Uterus (tissue), 4 donors: ENCODE results near the gene EMP2. TPM values are rescaled to one million over a fixed set of nuclear protein-coding genes. Genes with fewer than 3 reads are reported as not detected.

ENCODE experiments used
- DNase-seq, 2 donors: peaks; one replicate each; pipeline ENCODE4 v3.0.0-alpha.2; 2019 to 2020
- H3K27ac ChIP-seq, 2 donors: fragments of 200-600 bp; sonication (generic); 1 replicate in 1 of 2; 2 replicates in 1 of 2; pipeline ENCODE4 v1.5.1; 2016 to 2018
- H3K27me3 ChIP-seq, 2 donors: fragments of 200-600 bp; sonication (generic); one replicate each; pipeline ENCODE4 v1.5.1; 2018 to 2019; ENCODE audit warnings: control low read depth in 1 of 2
- H3K36me3 ChIP-seq, 2 donors: fragments of 200-600 bp; sonication (generic); one replicate each; pipeline ENCODE4 v1.5.1; 2019; ENCODE audit warnings: control low read depth in 1 of 2
- H3K4me1 ChIP-seq, 2 donors: fragments of 200-600 bp; sonication (generic); one replicate each; pipeline ENCODE4 v1.5.1; 2018 to 2019; ENCODE audit warnings: control low read depth in 1 of 2
- H3K4me3 ChIP-seq, 2 donors: fragments of 200-600 bp; sonication (generic); 1 replicate in 1 of 2; 2 replicates in 1 of 2; pipeline ENCODE4 v1.5.1; 2018 to 2019; ENCODE audit warnings: mild to moderate bottlenecking in 1 of 2
- H3K9me3 ChIP-seq, 2 donors: fragments of 200-600 bp; sonication (generic); one replicate each; pipeline ENCODE4 v1.5.1; 2019; ENCODE audit warnings: control low read depth in 1 of 2
- POLR2A ChIP-seq, 2 donors: fragments of 450-650 bp; IDR thresholded peaks; one replicate each; pipeline ENCODE4 v1.6.1; 2016; ENCODE audit warnings: antibody characterized with exemption in 2 of 2, mild to moderate bottlenecking in 1 of 2, moderate library complexity in 1 of 2
- intact Hi-C: fragments of 100-400 bp; cut with DNase I; formaldehyde crosslinking; loops from one replicate; pipeline ENCODE4 v1.15.1; 2023; ENCODE audit warnings: low total_unique reads
- total RNA-seq, 4 donors: library from RNA; depleted of rRNA in 3 of 4; stranded (reverse); fragments of >200 nt in 3 of 4; gene quantifications; one replicate each; pipeline versions ENCODE4 v1.1.0 to v1.2.4, GENCODE V29; 2014 to 2023
- TF ChIP-seq, protein P1 (sequence below), 4 experiments: fragments of 200-600 bp in 2 of 4; fragments of 450-650 bp in 2 of 4; sonication (generic) in 2 of 4; IDR thresholded peaks; one replicate each; pipeline ENCODE4 v1.5.1; 2016 to 2019; ENCODE audit warnings: antibody characterized with exemption in 4 of 4, mild to moderate bottlenecking in 2 of 4, moderate library complexity in 1 of 4
- donor health status: DM: yes; HTN: yes; CAD: no.

Gene EMP2
- total RNA-seq, 4 donors from 2014 or later = 16.4 to 88.3 (median 32.1) TPM

- H3K9me3 ChIP-seq = no peaks in the 10 kb centered on the region
- H3K27ac ChIP-seq = peak overlapping the region; percentile 86 to 97
- intact Hi-C loops = no loop called here
- TF ChIP-seq, protein P1, sequence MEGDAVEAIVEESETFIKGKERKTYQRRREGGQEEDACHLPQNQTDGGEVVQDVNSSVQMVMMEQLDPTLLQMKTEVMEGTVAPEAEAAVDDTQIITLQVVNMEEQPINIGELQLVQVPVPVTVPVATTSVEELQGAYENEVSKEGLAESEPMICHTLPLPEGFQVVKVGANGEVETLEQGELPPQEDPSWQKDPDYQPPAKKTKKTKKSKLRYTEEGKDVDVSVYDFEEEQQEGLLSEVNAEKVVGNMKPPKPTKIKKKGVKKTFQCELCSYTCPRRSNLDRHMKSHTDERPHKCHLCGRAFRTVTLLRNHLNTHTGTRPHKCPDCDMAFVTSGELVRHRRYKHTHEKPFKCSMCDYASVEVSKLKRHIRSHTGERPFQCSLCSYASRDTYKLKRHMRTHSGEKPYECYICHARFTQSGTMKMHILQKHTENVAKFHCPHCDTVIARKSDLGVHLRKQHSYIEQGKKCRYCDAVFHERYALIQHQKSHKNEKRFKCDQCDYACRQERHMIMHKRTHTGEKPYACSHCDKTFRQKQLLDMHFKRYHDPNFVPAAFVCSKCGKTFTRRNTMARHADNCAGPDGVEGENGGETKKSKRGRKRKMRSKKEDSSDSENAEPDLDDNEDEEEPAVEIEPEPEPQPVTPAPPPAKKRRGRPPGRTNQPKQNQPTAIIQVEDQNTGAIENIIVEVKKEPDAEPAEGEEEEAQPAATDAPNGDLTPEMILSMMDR (IDR thresholded peaks at IDR 0.05) = no peak
- no peaks in the 10 kb centered on the region for H3K27me3 ChIP-seq
- peaks cover 0 to 13% of the 10 kb centered on the region in 2 donors for H3K4me1 ChIP-seq
- DNase-seq = no peak
- no peak overlapping the region for H3K4me3 ChIP-seq
- no peaks in the 10 kb centered on the region for H3K36me3 ChIP-seq
These were observed 1.1 kb upstream of the EMP2 start for GRCh38 chr16:10581507-10581906.

DNA sequence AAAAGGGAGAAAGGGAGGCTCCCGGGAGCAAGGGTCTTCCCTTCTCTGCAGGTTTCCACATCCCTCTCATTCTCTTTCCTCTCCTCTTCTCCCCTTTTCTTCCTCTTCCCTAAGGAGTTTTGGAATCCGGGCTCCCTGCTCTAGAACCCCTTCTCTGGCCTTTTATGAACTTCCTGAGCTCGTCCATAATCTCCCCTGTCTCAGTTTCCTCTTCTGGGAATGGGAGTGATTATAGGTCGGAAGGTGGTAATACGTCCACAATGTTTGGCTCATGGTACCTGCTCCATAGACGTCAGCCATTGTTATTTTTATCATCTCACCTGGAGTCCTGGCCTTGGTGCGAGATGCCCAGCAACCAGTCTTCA, 467 bp upstream of the EMP2 start:
- Histone ChIP-seq H3K36me3 (no peaks in the 10 kb centered on the region), H3K9me3 (no peaks in the 10 kb centered on the region), H3K4me3 (peak overlapping the region; percentile 74 to 97), H3K27ac (peak overlapping the region; percentile 86 to 97), H3K4me1 (peaks cover 0 to 13% of the 10 kb centered on the region in 2 donors), H3K27me3 (no peaks in the 10 kb centered on the region)
- TF ChIP-seq POLR2A (IDR thresholded peaks at IDR 0.05) = no peak
- TF ChIP-seq, protein P1 (IDR thresholded peaks at IDR 0.05) = no peak
- intact Hi-C loops = no loop called here
- DNase-seq = no peak

- TF ChIP-seq POLR2A (IDR thresholded peaks at IDR 0.05) = no peak
- TF ChIP-seq, protein P1 (IDR thresholded peaks at IDR 0.05) = no peak
- intact Hi-C loops = no loop called here
- DNase-seq = no peak
- H3K27ac ChIP-seq = peak overlapping the region; percentile 86 to 97
- peak overlapping the region; percentile 74 to 97 for H3K4me3 ChIP-seq
- H3K27me3 ChIP-seq = no peaks in the 10 kb centered on the region
- peaks cover 0 to 13% of the 10 kb centered on the region in 2 donors for H3K4me1 ChIP-seq
- no peaks in the 10 kb centered on the region for H3K9me3 ChIP-seq
- no peaks in the 10 kb centered on the region for H3K36me3 ChIP-seq
These were observed 828 bp downstream of the EMP2 start for GRCh38 chr16:10579575-10579964.

DNA sequence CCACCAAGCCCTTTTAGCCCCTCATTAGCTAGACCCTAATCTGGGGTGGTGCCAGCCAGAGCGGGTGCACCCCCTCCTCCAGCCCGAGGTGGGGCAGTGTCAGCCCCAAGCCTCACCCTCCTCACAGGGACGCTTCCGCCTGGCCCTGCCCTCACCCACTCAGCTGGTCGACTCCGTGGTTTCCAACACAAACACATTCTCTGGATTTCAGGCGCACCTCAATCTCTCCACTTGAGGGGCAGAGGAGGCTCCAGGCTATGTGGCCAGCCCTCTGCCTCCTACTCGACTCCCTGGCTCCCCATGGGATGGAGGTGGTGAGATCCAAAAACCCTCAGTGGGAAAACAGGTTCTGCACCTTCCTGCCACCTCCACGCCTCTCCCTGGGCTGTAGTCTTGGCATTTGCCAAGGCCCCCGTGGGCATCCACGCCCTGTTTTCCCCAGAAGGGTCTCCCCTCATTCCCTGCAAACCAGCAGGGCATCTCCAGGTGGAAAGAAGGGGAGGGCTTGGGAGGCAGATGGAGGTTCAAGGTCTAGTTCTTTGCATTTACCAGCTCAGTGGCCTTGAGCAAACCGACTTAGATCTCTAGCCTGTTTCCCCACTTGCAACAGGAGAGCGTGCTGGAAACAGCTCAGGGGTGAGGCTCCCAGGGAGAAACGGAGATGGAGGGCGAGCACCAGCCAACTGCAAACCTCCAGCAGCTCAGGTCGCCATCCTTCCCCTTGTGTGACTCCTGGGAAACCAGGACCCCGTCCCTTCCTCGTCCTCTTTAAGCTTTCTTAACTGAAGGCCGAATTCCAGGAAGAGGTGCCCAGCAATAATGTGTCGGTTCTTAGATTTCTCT, 1.7 kb downstream of the EMP2 start:
- no peaks in the 10 kb centered on the region for H3K36me3 ChIP-seq
- peak in 1 of 2 donors; percentile 15 for DNase-seq
- H3K9me3 ChIP-seq = no peaks in the 10 kb centered on the region
- intact Hi-C loops = no loop called here
- H3K4me1 ChIP-seq = peaks cover 0 to 13% of the 10 kb centered on the region in 2 donors
- H3K27ac ChIP-seq = peak overlapping the region; percentile 59 to 86
- no peaks in the 10 kb centered on the region for H3K27me3 ChIP-seq
- H3K4me3 ChIP-seq = peak overlapping the region in 1 of 2 donors; percentile 97
- TF ChIP-seq, protein P1 (IDR thresholded peaks at IDR 0.05) = no peak
- no peak for TF ChIP-seq POLR2A (IDR thresholded peaks at IDR 0.05)
